CD4-positive, alpha-beta T cell treated with Interleukin-15 for 4 hours (primary cell): Measurements from ENCODE around the gene SCAF1.
A peak's percentile ranks its signal among the peaks of the same experiment; 100 is the strongest.

ENCODE experiments used
- DNase-seq: peaks from one replicate; pipeline ENCODE4 v3.0.0-alpha.2; 2020; ENCODE audit warnings: low spot score

Gene SCAF1

GRCh38 chr19:49687150-49687549 lies 45.1 kb downstream of the SCAF1 start:
- DNase-seq, result no peak

- DNase-seq, result no peak
Measured at GRCh38 chr19:49687566-49688316, 45.7 kb downstream of the SCAF1 start.

- DNase-seq, result no peak
Measured at GRCh38 chr19:49688531-49689132, 46.6 kb downstream of the SCAF1 start.

- DNase-seq, result peak; percentile 20
Measured at GRCh38 chr19:49689133-49690078, 47.4 kb downstream of the SCAF1 start, which contains the start of gene ADM5. ADM5 (plus strand) TSS chr19:49689594; CDS start chr19:49689838, 244 bp downstream.

- no peak for DNase-seq
Measured at GRCh38 chr19:49690079-49690655, 48.2 kb downstream of the SCAF1 start.

GRCh38 chr19:49690656-49691242 lies 48.7 kb downstream of the SCAF1 start, which contains the start of gene CPT1C:
CPT1C (plus strand) TSS chr19:49691116; CDS start chr19:49692253, 1,137 bp downstream.
- peak; percentile 52 for DNase-seq

GRCh38 chr19:49691243-49692146 lies 49.5 kb downstream of the SCAF1 start:
- no peak for DNase-seq

GRCh38 chr19:49692147-49692506 lies 50.1 kb downstream of the SCAF1 start:
- DNase-seq, result no peak

- DNase-seq, result no peak
Measured at GRCh38 chr19:49696115-49696514, 54.1 kb downstream of the SCAF1 start.

- no peak for DNase-seq
Measured at GRCh38 chr19:49696865-49697264, 54.9 kb downstream of the SCAF1 start.

- DNase-seq, result no peak
Measured at GRCh38 chr19:49699364-49699763, 57.4 kb downstream of the SCAF1 start.

GRCh38 chr19:49700563-49700962 lies 58.6 kb downstream of the SCAF1 start:
- no peak for DNase-seq

GRCh38 chr19:49701271-49701786 lies 59.3 kb downstream of the SCAF1 start:
- DNase-seq, result no peak

GRCh38 chr19:49704888-49705642 lies 63.1 kb downstream of the SCAF1 start:
- no peak for DNase-seq

GRCh38 chr19:49705919-49706318 lies 63.9 kb downstream of the SCAF1 start:
- DNase-seq, result no peak
